Adrenal gland (tissue), 5 donors: Measurements from ENCODE around the gene OTULIN.

Experiments
- POLR2A ChIP-seq, 2 donors: fragments of 450-650 bp; IDR thresholded peaks; one replicate each; pipeline ENCODE4 v1.6.1; 2017; ENCODE audit warnings: antibody characterized with exemption in 2 of 2, mild to moderate bottlenecking in 2 of 2, moderate library complexity in 1 of 2
- TF ChIP-seq, protein P1 (sequence below), 6 experiments: fragments of 450-650 bp in 4 of 6; fragments of 200-600 bp in 2 of 6; sonication (generic) in 1 of 6; IDR thresholded peaks; 1 replicate in 5 of 6; 2 replicates in 1 of 6; pipeline versions ENCODE4 v1.5.1 to v1.8.0; 2016 to 2021; ENCODE audit warnings: antibody characterized with exemption in 6 of 6, mild to moderate bottlenecking in 2 of 6, moderate library complexity in 1 of 6
- donor health status: DM: no; HTN: no; CAD: no.

DNA sequence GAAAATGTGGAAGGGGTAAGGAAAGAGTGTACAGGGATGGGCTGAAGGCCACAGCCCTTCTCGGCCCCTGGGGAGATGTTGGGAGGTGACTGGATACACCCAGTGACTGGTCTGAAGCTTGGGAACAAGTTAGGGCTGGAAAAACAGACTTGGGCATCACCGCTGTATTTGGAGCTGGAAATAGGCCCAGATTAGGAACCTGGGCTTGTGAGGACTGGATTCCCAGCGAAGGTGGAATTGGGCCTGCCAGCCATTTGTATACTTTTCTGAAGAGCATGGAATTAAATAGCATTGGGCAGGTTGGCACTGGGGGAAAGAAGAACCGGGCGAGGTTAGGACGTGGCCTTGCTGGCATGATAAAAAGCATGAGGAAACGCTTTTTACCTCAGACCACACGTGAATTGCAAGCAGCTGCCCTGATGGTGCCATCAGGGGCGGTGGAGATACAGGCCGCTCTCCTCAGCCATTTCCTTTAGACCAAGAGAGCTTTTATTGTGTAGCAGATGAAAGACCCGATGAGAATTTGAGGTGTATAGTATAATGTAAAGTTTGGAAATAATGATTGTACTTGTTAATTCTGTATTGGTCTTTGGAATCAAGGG lies 37.8 kb downstream of the OTULIN start:
- TF ChIP-seq, protein P1, sequence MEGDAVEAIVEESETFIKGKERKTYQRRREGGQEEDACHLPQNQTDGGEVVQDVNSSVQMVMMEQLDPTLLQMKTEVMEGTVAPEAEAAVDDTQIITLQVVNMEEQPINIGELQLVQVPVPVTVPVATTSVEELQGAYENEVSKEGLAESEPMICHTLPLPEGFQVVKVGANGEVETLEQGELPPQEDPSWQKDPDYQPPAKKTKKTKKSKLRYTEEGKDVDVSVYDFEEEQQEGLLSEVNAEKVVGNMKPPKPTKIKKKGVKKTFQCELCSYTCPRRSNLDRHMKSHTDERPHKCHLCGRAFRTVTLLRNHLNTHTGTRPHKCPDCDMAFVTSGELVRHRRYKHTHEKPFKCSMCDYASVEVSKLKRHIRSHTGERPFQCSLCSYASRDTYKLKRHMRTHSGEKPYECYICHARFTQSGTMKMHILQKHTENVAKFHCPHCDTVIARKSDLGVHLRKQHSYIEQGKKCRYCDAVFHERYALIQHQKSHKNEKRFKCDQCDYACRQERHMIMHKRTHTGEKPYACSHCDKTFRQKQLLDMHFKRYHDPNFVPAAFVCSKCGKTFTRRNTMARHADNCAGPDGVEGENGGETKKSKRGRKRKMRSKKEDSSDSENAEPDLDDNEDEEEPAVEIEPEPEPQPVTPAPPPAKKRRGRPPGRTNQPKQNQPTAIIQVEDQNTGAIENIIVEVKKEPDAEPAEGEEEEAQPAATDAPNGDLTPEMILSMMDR (IDR thresholded peaks at IDR 0.05), result no peak
- no peak for TF ChIP-seq POLR2A (IDR thresholded peaks at IDR 0.05)
